Measurements from ENCODE around the gene UBTD1.
A peak's percentile ranks its signal among the peaks of the same experiment; 100 is the strongest.
"Not testable (repeated sequence)": the region's sequence is repeated elsewhere in the genome, so short reads cannot be mapped to it uniquely, and the experiment has no call there.

UBTD1 gene

GRCh38 chr10:97517096-97517750 is 18.5 kb downstream of the UBTD1 start:
- no peak for DNase-seq

GRCh38 chr10:97517778-97518300 is 19.1 kb downstream of the UBTD1 start:
- DNase-seq: no peak

DNA sequence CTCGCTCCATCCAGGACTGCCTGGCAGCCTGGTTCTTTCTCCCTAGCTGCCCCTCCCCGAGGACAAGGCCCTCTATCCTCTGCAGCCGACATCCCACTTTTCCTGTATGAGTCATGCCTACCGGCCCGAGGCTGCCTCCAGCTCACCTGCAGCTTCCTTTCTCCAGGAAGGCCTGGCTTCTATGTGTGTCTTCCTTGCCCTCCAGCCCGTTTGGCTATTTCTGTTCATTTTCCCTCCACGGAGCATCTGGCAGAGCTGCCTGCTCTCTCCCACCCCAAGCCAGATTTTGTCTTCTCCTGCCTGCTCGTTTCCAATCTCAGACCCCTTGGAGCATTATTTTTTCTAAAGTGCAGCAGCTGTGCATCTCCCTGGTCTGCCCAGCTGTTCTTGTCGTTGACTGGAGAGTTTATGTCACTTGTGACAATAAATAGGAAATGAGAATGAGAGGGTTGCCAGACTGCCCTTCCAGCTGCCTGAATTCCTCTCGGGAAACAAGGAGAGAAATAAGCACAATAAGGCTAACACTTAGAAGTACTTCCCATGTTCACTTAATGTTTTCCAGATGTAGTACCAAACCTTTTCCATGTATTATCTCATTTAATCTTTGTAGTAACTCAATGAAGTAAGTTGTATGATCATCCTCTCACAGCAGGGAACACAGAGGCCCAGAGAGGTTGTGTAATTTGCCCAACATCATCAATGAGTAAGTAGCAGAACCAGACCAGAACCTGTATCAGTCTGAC is 19.7 kb downstream of the UBTD1 start:
- peak; percentile 35 for DNase-seq

DNA sequence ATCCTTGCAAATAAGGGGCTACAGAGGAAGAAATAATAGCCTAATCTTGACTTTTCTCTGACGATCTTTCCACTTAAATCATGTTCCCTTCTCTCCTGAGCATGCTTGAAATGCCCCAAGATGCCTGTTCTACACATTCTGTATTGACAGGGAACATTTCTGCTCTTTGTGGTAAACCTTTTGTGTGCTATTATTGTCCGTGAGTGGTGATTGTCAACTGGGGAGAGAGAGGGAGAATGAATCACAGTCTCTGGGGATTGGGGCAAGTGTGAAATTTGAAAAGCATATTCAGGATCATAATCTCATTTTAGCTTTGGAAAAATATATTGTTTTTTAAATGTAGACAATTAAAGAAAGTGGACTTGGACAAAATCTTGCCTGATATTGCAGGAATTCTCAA is 20.6 kb downstream of the UBTD1 start:
- peak; percentile 37 for DNase-seq

- no peak for DNase-seq
Measured at GRCh38 chr10:97520520-97520919, 21.8 kb downstream of the UBTD1 start.

DNA sequence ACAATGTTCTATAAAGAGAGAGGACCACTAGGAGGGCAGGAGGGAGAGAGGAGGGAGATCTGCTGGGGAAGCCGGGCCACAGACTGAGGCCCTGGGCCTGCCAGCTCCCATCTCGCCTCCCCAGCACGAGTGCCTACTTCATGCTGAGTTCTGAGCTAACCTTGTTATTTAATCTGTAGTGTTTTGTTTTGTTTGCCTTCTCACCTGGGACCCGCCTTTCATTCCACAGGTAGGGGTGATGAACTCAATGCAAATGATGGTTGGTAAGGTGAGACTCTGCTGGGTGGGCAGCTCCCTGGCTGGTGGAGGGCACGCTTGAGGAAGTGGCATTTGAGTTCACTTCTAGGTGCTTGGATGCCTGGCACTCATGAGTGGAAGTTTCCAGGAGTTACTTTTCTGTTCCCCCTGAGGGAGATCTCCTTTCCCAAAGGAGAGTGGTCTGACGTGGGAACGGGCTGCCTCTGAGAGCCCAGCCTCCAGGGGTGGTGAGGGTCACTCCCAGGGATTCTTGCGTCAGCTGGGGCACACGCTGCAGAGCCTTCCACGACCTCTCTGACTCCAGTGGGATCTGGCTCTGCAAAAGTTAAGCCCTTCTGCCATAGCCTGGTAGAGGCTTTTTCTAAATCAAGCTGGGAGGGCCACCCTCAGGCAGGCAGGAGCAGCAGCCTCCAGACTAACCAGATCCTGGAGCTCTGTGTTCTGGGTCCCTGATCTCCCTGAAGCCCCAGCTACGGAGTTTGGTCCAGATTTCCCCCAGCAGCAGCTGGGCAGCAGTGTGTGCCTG is 22.4 kb downstream of the UBTD1 start:
- no peak for DNase-seq

GRCh38 chr10:97522071-97522470 is 23.3 kb downstream of the UBTD1 start:
- DNase-seq: no peak

DNA sequence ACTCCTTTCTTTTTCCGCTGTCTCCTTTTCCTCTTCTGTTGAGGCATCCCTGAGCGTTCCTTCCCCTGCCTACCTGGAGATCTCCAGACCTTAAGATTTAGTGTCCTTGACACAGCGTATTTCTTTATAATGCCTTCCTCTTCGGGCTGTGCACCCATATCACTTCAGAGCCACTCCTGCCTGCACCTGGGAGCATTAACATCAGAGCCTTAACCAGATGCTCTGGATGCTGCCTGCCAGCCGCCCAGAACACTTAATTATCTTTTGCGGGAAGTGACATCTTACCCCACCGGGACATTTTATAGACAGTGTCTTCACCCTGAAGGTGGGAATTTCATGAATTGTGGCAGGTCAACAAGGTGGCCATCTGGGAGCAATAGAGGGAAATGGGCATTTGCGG is 24.2 kb downstream of the UBTD1 start:
- no peak for DNase-seq

- no peak for DNase-seq
Measured at GRCh38 chr10:97525086-97525485, 26.4 kb downstream of the UBTD1 start.

GRCh38 chr10:97525683-97526110 is 27.0 kb downstream of the UBTD1 start:
- no peak for DNase-seq

DNA sequence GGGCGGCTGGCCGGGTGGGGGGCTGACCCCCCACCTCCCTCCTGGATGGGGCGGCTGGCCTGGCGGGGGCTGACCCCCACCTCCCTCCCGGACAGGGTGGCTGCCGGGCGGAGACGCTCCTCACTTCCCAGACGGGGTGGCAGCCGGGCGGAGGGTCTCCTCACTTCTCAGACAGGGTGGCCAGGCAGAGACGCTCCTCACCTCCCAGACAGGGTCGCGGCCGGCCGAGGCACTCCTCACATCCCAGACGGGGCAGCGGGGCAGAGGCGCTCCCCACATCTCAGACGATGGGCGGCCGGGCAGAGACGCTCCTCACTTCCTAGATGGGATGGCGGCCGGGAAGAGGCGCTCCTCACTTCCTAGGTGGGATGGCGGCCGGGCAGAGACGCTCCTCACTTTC is 30.2 kb downstream of the UBTD1 start:
- DNase-seq: not testable (repeated sequence)

GRCh38 chr10:97529685-97530465 is 31.2 kb downstream of the UBTD1 start:
- no peak for DNase-seq

GRCh38 chr10:97531401-97531986 is 32.8 kb downstream of the UBTD1 start:
- peak; percentile 32 for DNase-seq

DNA sequence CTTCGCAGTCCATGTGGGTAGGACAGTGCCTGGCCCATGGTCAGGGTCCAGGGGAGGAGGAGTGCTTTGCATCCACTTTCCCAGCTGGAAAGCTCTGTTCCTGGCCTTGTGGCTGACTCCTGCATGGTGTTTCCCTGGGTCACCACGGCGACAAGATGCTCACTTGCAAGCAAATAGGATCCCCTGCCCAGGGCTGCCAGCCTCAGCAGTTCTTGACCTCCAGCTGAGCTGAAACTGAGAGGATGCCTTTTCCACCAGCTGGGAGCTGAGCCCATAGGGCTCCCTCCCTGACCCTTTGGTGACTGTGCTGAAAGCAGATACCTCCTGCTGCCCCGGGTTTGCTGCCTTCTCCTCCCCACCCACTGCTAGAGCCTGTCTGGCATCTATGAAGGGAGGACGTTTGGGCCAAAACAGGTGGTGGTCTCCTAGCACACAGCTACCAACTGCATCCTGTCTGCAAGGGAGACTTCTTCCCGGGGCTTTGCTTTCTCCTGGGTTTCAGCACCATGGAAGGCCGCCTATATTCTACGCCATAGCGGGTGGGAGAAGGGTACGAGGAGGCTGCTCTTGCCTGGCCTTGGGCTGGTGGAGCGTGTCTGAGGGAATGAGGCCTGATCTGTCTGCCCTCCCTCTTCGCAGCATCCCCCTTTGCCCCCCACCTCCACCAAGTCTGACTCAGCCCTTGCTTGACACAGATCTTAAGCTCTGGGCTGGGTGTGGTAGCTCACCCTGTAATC is 34.4 kb downstream of the UBTD1 start:
- DNase-seq: peak; percentile 28

DNA sequence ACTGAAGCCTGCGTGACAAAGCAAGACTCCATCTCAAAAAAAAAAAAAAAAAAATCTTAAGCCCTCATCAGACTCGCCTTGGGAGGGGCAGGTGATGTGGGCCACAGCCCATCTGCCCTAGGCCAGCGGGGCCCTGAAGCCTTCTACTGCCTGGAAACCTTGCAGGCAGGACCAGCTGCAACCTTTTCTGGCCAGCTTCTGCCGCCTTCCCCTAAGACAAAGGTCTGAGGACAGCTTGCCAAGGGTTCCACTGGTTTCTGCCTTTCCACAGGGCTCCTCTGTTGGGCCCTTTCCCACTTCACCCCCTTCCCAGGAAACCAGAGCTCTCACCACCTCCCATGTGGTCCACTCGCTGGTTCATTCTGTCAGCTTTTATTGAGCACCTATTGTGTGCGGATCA is 35.2 kb downstream of the UBTD1 start:
- DNase-seq: no peak

- DNase-seq: no peak
Measured at GRCh38 chr10:97534746-97535367, 36.1 kb downstream of the UBTD1 start.

DNA sequence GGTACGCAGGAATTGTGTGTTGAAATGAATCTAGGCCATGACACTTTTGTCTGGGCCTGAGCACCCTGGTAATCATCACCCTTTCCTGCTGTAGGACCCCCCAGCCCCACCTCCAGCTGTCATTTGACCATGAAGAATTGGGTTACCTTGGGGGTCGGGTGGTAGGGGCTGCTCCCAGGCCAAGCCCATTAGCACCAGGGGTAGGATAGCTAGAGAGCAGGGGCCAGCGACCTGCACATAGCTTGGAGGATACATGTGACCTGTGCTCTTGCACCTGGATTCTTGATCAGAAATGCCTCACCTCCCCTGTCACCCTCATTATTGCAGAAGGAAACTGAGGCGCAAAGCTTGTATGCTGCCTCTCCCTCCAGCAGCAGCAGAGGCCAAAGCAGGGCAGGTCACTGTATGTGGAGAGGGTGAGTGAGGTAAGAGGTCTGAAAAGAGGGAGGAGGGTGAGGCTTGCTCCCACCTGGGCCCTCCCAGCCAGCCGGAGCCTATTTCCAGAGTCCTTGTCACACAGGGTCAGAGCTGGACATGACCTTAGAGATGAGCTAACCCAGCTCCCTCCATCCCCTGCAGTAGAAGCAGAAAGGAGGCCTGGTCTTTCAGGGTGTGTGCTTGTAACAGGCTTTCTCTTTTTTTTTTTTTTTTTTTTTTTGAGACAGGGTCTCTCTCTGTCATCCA is 38.6 kb downstream of the UBTD1 start:
- DNase-seq: no peak

GRCh38 chr10:97538411-97538810 is 39.7 kb downstream of the UBTD1 start:
- peak; percentile 53 for DNase-seq

GRCh38 chr10:97538839-97539238 is 40.1 kb downstream of the UBTD1 start:
- no peak for DNase-seq

DNA sequence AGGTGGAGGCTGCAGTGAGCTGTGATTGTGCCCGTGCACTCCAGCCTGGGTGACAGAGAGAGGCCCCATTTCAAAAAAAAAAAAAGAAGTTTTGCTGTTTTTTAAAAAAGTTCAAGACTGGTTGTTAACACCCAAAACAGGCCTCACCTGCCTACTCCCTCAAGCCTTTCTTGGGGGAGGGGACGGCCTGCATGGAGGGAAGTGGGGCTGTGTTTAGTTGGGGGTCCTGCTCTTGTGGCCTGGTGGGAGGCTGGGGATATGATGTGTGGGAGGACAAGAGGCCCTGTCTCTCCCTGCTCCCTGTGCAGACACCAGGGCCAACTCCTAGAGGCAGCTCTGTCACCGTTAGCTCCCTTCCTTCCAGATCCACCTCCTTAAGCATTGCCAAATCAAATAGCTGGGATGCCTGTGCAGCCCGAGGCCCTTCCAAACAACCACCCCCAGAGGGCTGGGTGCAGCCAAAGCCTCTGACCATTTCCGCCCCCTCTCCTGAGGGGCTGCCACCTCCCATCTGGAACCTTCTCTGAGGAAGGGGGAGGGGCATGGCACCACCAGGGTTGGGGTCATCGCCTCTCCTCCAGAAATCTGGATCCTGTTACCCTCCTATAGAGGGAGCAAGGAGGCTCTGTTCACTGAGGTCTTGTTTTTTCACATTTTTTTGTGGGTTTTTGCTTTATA is 40.9 kb downstream of the UBTD1 start:
- peak; percentile 88 for DNase-seq
